Liver (tissue), 9 donors: Measurements from ENCODE around the gene LOXHD1. TPM values are rescaled to one million over a fixed set of nuclear protein-coding genes. Genes with fewer than 3 reads are reported as not detected.

Experiments
- DNase-seq: peaks from one replicate; pipeline ENCODE4 v3.0.0-alpha.2; 2017; ENCODE audit warnings: low spot score
- H3K27ac ChIP-seq, 2 donors: one replicate each; pipeline ENCODE4 v1.7.0; 2013; ENCODE audit warnings: inconsistent platforms in 2 of 2, low read length in 2 of 2, control low read depth in 1 of 2, low read depth in 1 of 2, mild to moderate bottlenecking in 1 of 2
- H3K27me3 ChIP-seq, 4 donors: one replicate each; pipeline versions ENCODE4 v1.6.1 to v1.7.0; 2013; ENCODE audit warnings: low read length in 3 of 4, inconsistent platforms in 1 of 4, mild to moderate bottlenecking in 1 of 4, moderate library complexity in 1 of 4; ENCODE audit not compliant: control insufficient read depth in 4 of 4, insufficient read depth in 4 of 4
- H3K36me3 ChIP-seq, 4 donors: one replicate each; pipeline versions ENCODE4 v1.6.1 to v1.7.0; 2013; ENCODE audit warnings: low read length in 3 of 4, mild to moderate bottlenecking in 3 of 4, low read depth in 1 of 4, moderate library complexity in 1 of 4; ENCODE audit not compliant: control insufficient read depth in 4 of 4, insufficient read depth in 3 of 4
- H3K4me1 ChIP-seq, 4 donors: one replicate each; pipeline versions ENCODE4 v1.6.1 to v1.7.0; 2013; ENCODE audit warnings: low read length in 3 of 4, mild to moderate bottlenecking in 3 of 4, moderate library complexity in 1 of 4; ENCODE audit not compliant: control insufficient read depth in 4 of 4, insufficient read depth in 4 of 4
- H3K4me3 ChIP-seq, 3 donors: one replicate each; pipeline versions ENCODE4 v1.6.1 to v1.7.0; 2013; ENCODE audit warnings: low read length in 3 of 3, control low read depth in 1 of 3, low read depth in 1 of 3, mild to moderate bottlenecking in 1 of 3
- H3K9ac ChIP-seq, 2 donors: one replicate each; pipeline ENCODE4 v1.7.0; 2013; ENCODE audit warnings: low read length in 2 of 2, mild to moderate bottlenecking in 2 of 2, moderate library complexity in 2 of 2, control low read depth in 1 of 2, low read depth in 1 of 2
- H3K9me3 ChIP-seq, 4 donors: one replicate each; pipeline versions ENCODE4 v1.6.1 to v1.7.0; 2013; ENCODE audit warnings: low read length in 3 of 4; ENCODE audit not compliant: control insufficient read depth in 4 of 4
- CTCF ChIP-seq: fragments of 150-350 bp; IDR thresholded peaks from 2 replicates; pipeline ENCODE4 v1.5.1; 2017; ENCODE audit warnings: improper control_type of control experiment, low read depth, low read length; ENCODE audit not compliant: missing input control
- EGR1 ChIP-seq, 2 donors: IDR thresholded peaks; 2 replicates each; pipeline ENCODE4 v1.6.1; 2016 to 2018; ENCODE audit warnings: antibody characterized with exemption in 2 of 2, low read depth in 2 of 2
- FOXA2 ChIP-seq: IDR thresholded peaks from 2 replicates; pipeline ENCODE4 v1.6.1; 2016; ENCODE audit warnings: antibody characterized with exemption
- GABPA ChIP-seq, 2 donors: IDR thresholded peaks in 1 of 2; conservative IDR thresholded peaks in 1 of 2; 2 replicates each; pipeline ENCODE4 v1.6.1; 2016; ENCODE audit warnings: antibody characterized with exemption in 2 of 2, mild to moderate bottlenecking in 1 of 2, moderate library complexity in 1 of 2
- HNF4A ChIP-seq, 2 donors: conservative IDR thresholded peaks; 2 replicates each; pipeline ENCODE4 v1.6.1; 2016; ENCODE audit warnings: antibody characterized with exemption in 2 of 2, mild to moderate bottlenecking in 2 of 2
- HNF4G ChIP-seq: IDR thresholded peaks from 2 replicates; pipeline ENCODE4 v1.6.1; 2016; ENCODE audit warnings: antibody characterized with exemption
- JUND ChIP-seq, 2 donors: IDR thresholded peaks; 2 replicates each; pipeline ENCODE4 v1.6.1; 2016; ENCODE audit warnings: antibody characterized with exemption in 2 of 2
- NR2F2 ChIP-seq: IDR thresholded peaks from 2 replicates; pipeline ENCODE4 v1.6.1; 2016; ENCODE audit warnings: antibody characterized with exemption
- RAD21 ChIP-seq, 2 donors: IDR thresholded peaks; 2 replicates each; pipeline ENCODE4 v1.6.1; 2016; ENCODE audit warnings: antibody characterized with exemption in 2 of 2, mild to moderate bottlenecking in 2 of 2
- REST ChIP-seq: IDR thresholded peaks from 2 replicates; pipeline ENCODE4 v1.6.1; 2016; ENCODE audit warnings: antibody characterized with exemption, mild to moderate bottlenecking
- RXRA ChIP-seq, 2 donors: IDR thresholded peaks; 2 replicates each; pipeline ENCODE4 v1.6.1; 2017 to 2018; ENCODE audit warnings: antibody characterized with exemption in 2 of 2, mild to moderate bottlenecking in 1 of 2
- SP1 ChIP-seq: IDR thresholded peaks from 2 replicates; pipeline ENCODE4 v1.6.1; 2018; ENCODE audit warnings: antibody characterized with exemption, mild to moderate bottlenecking
- YY1 ChIP-seq: IDR thresholded peaks from 2 replicates; pipeline ENCODE4 v1.6.1; 2016; ENCODE audit warnings: antibody characterized with exemption, mild to moderate bottlenecking
- WGBS: extraction: QIAGEN DNeasy Blood & Tissue Kit; methylation state at CpG from one replicate; pipeline ENCODE4 v1.1.7; 2013; 5-methylcytosine and 5-hydroxymethylcytosine counted together
- polyA plus RNA-seq, 2 donors: library from polyadenylated mRNA; stranded (reverse) in 1 of 2; unstranded in 1 of 2; fragments of 200-250 nt in 1 of 2; fragments of >200 nt in 1 of 2; fragmentation: Nextera tagmentation in 1 of 2; extraction: Ambion mirVana in 1 of 2; gene quantifications; one replicate each; pipeline versions ENCODE4 v1.2.1 to v1.2.3, GENCODE V29; 2013 to 2015
- total RNA-seq, 2 donors: library from RNA; depleted of rRNA; stranded (reverse); fragments of >200 nt; gene quantifications; one replicate each; pipeline ENCODE4 v1.2.3, GENCODE V29; 2014
- TF ChIP-seq, protein P1 (sequence below): IDR thresholded peaks from 2 replicates; pipeline ENCODE4 v1.6.1; 2016; ENCODE audit warnings: antibody characterized with exemption
- TF ChIP-seq, protein P2 (sequence below): IDR thresholded peaks from 2 replicates; pipeline ENCODE4 v1.6.1; 2016; ENCODE audit warnings: antibody characterized with exemption
- TF ChIP-seq, protein P3 (sequence below): IDR thresholded peaks from 2 replicates; pipeline ENCODE4 v1.6.1; 2016; ENCODE audit warnings: antibody characterized with exemption
- donor health status: healthy.
- donor health status: healthy.
- donor health status: healthy.
- donor health status: healthy.
- donor health status: healthy.

The LOXHD1 gene
- total and polyA plus RNA-seq, 4 donors, result 0.09 to 0.25 TPM; not detected in 2

GRCh38 chr18:46460754-46461153 lies 196.3 kb downstream of the LOXHD1 start:
- no peak for DNase-seq
- H3K4me3 ChIP-seq, result no peak overlapping the region
- H3K27me3 ChIP-seq, result no peaks in the 10 kb centered on the region
- no peak overlapping the region for H3K27ac ChIP-seq
- H3K9me3 ChIP-seq, result no peaks in the 10 kb centered on the region
- WGBS, result 94% methylated on average over 5 of the region's 5 CpGs
- H3K9ac ChIP-seq, result no peak overlapping the region
- peaks cover 0 to 12% (median 5%) of the 10 kb centered on the region in 4 donors for H3K36me3 ChIP-seq
- no peak for TF ChIP-seq GABPA (IDR thresholded peaks at IDR 0.05 in 1 of 2, conservative IDR thresholded peaks at IDR 0.05 in 1 of 2)
- TF ChIP-seq FOXA2, result no peak
- no peak for TF ChIP-seq HNF4A (conservative IDR thresholded peaks at IDR 0.05)
- no peak for TF ChIP-seq REST
- no peak for TF ChIP-seq NR2F2
- TF ChIP-seq SP1, result no peak
- no peak for TF ChIP-seq RAD21 (IDR thresholded peaks at IDR 0.05)
- no peak for TF ChIP-seq RXRA (IDR thresholded peaks at IDR 0.05)
- no peak for TF ChIP-seq EGR1 (IDR thresholded peaks at IDR 0.05; ENCODE audit: low read depth in 2 of 2)
- no peak for TF ChIP-seq JUND (IDR thresholded peaks at IDR 0.05)
- no peak for TF ChIP-seq CTCF
- TF ChIP-seq, protein P1, sequence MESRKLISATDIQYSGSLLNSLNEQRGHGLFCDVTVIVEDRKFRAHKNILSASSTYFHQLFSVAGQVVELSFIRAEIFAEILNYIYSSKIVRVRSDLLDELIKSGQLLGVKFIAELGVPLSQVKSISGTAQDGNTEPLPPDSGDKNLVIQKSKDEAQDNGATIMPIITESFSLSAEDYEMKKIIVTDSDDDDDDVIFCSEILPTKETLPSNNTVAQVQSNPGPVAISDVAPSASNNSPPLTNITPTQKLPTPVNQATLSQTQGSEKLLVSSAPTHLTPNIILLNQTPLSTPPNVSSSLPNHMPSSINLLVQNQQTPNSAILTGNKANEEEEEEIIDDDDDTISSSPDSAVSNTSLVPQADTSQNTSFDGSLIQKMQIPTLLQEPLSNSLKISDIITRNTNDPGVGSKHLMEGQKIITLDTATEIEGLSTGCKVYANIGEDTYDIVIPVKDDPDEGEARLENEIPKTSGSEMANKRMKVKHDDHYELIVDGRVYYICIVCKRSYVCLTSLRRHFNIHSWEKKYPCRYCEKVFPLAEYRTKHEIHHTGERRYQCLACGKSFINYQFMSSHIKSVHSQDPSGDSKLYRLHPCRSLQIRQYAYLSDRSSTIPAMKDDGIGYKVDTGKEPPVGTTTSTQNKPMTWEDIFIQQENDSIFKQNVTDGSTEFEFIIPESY, result no peak
- no peak for TF ChIP-seq HNF4G
- TF ChIP-seq, protein P2, sequence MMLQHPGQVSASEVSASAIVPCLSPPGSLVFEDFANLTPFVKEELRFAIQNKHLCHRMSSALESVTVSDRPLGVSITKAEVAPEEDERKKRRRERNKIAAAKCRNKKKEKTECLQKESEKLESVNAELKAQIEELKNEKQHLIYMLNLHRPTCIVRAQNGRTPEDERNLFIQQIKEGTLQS, result no peak
- no peak for TF ChIP-seq YY1
- H3K4me1 ChIP-seq, result peaks cover 0 to 6% (median 0%) of the 10 kb centered on the region in 4 donors

- TF ChIP-seq HNF4A (conservative IDR thresholded peaks at IDR 0.05) (no peak), RXRA (IDR thresholded peaks at IDR 0.05) (no peak), EGR1 (IDR thresholded peaks at IDR 0.05; ENCODE audit: low read depth in 2 of 2) (no peak), HNF4G (no peak)
- TF ChIP-seq, protein P3, sequence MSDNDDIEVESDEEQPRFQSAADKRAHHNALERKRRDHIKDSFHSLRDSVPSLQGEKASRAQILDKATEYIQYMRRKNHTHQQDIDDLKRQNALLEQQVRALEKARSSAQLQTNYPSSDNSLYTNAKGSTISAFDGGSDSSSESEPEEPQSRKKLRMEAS, result no peak
- TF ChIP-seq, protein P1, result no peak
- H3K9ac ChIP-seq, result no peak overlapping the region
- H3K4me1 ChIP-seq, result peaks cover 0 to 6% (median 0%) of the 10 kb centered on the region in 4 donors
- DNase-seq, result no peak
- no peak overlapping the region for H3K27ac ChIP-seq
- no peaks in the 10 kb centered on the region for H3K27me3 ChIP-seq
- H3K4me3 ChIP-seq, result no peak overlapping the region
- peaks cover 0 to 12% (median 5%) of the 10 kb centered on the region in 4 donors for H3K36me3 ChIP-seq
- no peaks in the 10 kb centered on the region for H3K9me3 ChIP-seq
- 91% methylated on average over 19 of the region's 19 CpGs for WGBS
Observed at GRCh38 chr18:46459789-46460455, 197.1 kb downstream of the LOXHD1 start.
